Cardiac fibroblast (primary cell): ENCODE results near the gene DHX35.
A peak's percentile ranks its signal among the peaks of the same experiment; 100 is the strongest.

Source experiments
- DNase-seq, 2 donors: peaks; one replicate each; pipeline versions ENCODE4 v3.0.0 to v3.0.0-alpha.2; 2010; ENCODE audit warnings: low read depth in 2 of 2
- H3K4me3 ChIP-seq, 2 donors: replicated peaks in 1 of 2; 1 replicate in 1 of 2; 2 replicates in 1 of 2; pipeline ENCODE4 v1.5.1; 2011; ENCODE audit warnings: low read depth in 2 of 2, low read length in 2 of 2, mild to moderate bottlenecking in 2 of 2, moderate library complexity in 1 of 2
- CTCF ChIP-seq: IDR thresholded peaks from one replicate; pipeline ENCODE4 v1.5.1; 2011; ENCODE audit warnings: low read depth, mild to moderate bottlenecking, low read length, inconsistent platforms

The DHX35 gene

DNA sequence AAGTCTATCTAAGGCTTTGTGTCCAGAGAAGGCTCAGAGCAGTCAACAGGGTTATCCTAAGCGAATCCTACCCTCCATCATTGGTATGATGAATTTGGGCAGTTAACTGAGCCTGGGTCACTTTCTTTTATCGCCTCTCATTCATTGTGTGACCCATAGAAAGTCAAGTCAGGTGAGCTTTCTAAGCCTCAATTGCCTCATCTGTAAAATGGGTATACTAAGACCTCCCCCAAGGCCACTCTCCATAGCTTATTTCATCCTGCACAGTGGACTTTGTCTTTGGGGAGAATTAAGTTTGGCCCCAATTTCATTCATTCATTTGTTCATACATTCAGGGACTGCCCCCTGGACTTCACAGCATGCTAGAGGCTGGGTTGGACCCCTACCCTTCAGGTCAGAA is 110.5 kb downstream of the DHX35 start:
- DNase-seq = no peak
- H3K4me3 ChIP-seq = no peak overlapping the region
- no peak for TF ChIP-seq CTCF

DNA sequence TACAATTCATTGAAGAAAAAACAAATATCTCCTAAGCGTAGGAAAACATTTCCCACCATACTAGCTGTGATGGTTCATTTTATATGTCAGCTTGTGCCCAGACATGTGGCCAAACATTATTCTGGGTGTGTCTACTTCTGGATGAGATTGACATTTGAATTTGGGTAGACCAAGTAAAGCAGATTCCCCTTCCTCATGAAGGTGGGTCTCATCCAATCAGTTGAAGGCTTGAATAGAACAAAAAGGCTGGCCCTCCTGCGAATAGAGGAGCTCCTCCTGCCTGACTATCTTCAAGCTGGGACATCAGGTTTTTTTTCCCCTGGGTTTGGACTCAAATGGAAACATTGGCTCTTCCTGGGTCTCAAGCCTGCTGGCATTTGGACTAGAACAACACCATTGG is 113.6 kb downstream of the DHX35 start:
- DNase-seq = no peak
- no peak overlapping the region for H3K4me3 ChIP-seq
- no peak for TF ChIP-seq CTCF

- TF ChIP-seq CTCF = no peak
- no peak overlapping the region for H3K4me3 ChIP-seq
- DNase-seq = no peak
Measured at GRCh38 chr20:39076958-39077357, 114.8 kb downstream of the DHX35 start.

DNA sequence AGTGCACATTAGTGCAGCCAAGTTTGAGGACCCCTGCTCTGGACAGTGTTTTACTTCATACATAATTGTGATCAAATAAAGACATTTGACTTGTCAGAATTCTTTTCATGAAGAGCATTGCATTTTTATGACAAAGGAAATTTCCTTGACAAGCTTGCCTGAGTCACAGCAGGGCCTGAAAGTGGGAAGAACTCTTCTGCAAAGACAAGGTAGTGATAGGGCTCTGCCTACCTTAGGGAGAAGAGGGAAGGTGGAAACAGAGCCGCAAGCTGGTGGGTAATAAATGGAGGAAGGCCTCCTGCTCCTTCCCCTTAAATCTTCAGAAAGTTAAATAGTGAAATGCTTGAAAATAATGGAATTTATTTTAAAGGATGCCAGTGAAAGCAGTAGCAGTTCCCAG is 118.2 kb downstream of the DHX35 start:
- H3K4me3 ChIP-seq = no peak overlapping the region
- DNase-seq = no peak
- TF ChIP-seq CTCF = no peak

- TF ChIP-seq CTCF = peak; percentile 97
- H3K4me3 ChIP-seq = no peak overlapping the region
- peak; percentile 83 to 85 for DNase-seq
Measured at GRCh38 chr20:39081255-39081654, 119.1 kb downstream of the DHX35 start.

DNA sequence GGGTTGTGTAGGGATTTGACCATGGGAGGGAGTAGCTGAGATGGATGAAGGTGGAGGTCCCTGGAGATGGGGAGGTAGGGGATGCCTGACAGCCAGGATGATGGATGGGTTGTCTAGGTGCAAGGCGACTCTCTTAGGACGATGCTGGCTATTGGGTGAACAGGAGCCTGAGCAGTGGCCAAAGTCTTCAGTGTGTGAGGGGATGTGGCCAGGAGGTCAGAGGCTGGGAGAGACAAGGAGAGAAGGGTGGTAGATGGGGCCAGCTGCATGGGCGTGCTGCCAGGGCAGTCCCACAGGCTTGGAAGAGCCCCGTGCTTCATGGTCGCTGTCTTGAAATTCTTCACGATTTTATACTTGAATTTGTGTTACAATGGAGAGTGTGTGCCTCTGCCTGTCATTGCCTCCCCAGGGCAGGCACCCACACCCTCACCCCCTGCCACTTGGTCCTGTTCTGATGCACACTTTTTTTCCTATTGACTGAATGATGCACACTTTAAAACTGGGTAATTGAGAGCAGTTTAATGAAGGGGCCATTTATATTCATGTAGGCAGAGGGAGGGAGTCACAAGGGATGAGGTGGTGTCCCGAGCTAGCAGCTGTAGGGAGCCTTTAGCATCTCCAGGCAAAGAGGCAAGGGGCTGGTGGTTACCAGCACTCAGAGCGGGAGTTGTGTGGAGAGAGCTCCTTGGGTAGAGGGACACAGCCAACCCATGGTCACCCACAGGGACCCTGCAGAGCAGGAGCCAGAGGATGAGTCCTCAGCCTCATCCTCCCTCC is 120.7 kb downstream of the DHX35 start:
- H3K4me3 ChIP-seq = no peak overlapping the region
- no peak for DNase-seq
- no peak for TF ChIP-seq CTCF

DNA sequence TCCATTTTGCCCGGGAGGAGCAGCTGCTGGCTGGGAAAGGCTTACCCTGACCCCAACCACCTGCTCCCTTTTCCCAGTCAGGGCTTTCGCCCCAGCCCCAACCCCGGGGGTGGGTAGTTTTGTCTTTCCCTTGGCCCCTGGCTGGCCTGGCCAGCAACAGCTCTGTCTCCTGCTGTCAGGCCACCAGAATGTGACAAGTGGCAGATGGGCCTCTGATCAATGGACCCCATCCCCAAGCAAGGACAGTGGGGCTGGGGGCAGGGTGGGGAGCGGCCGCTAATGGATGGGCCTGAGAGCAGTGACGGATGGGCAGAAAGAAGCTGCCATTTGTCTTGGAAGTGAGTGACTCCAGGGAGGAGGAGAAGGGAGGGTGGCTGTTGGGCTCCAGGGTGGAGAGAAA is 121.6 kb downstream of the DHX35 start:
- no peak overlapping the region for H3K4me3 ChIP-seq
- no peak for DNase-seq
- TF ChIP-seq CTCF = no peak
